SU-DHL-6 (cell line): ENCODE results near the gene NIPSNAP2.
"Not testable (repeated sequence)": the region's sequence is repeated elsewhere in the genome, so short reads cannot be mapped to it uniquely, and the experiment has no call there.

Source experiments
- CTCF ChIP-seq: fragments of 200-600 bp; sonication (generic); IDR thresholded peaks from one replicate; pipeline ENCODE4 v1.5.1; 2017; ENCODE audit warnings: antibody characterized with exemption, mild to moderate bottlenecking, low read length, moderate library complexity; ENCODE audit not compliant: insufficient read depth, poor library complexity, severe bottlenecking
- EZH2phosphoT487 ChIP-seq: fragments of 200-600 bp; sonication (generic), shearing (Covaris generic); conservative IDR thresholded peaks from 2 replicates; pipeline ENCODE4 v1.6.1; 2018; ENCODE audit warnings: mild to moderate bottlenecking, antibody characterized with exemption, low read length, moderate library complexity, mixed read lengths

- TF ChIP-seq CTCF, EZH2phosphoT487: not testable (repeated sequence)
Measured at GRCh38 chr7:56048763-56049162, 84.4 kb downstream of the NIPSNAP2 start.
